HFFc6 (cell line): ENCODE measurements around the gene UBA1. TPM values are rescaled to one million over a fixed set of nuclear protein-coding genes. Genes with fewer than 3 reads are reported as not detected.
A peak's percentile ranks its signal among the peaks of the same experiment; 100 is the strongest.

ENCODE experiments used
- DNase-seq: peaks from one replicate; pipeline ENCODE4 v3.0.0-alpha.2; 2018
- H3K27ac Mint-ChIP-seq: 2 replicates; pipeline ENCODE4 v1.8.0; 2020; ENCODE audit warnings: mild to moderate bottlenecking, mixed read lengths
- H3K27me3 Mint-ChIP-seq: 2 replicates; pipeline ENCODE4 v1.8.0; 2021; ENCODE audit warnings: mild to moderate bottlenecking, moderate library complexity, mixed read lengths; ENCODE audit not compliant: insufficient read depth
- H3K36me3 Mint-ChIP-seq: 2 replicates; pipeline ENCODE4 v1.8.0; 2021; ENCODE audit warnings: low read depth, mixed read lengths
- H3K4me1 Mint-ChIP-seq: 2 replicates; pipeline ENCODE4 v1.8.0; 2020; ENCODE audit warnings: low read depth, mixed read lengths
- H3K4me3 Mint-ChIP-seq: 2 replicates; pipeline ENCODE4 v1.8.0; 2020; ENCODE audit warnings: mild to moderate bottlenecking, moderate library complexity, mixed read lengths
- H3K9me3 Mint-ChIP-seq: 2 replicates; pipeline ENCODE4 v1.8.0; 2020; ENCODE audit warnings: mild to moderate bottlenecking, mixed read lengths
- CTCF ChIP-seq: fragments of 200-600 bp; sonication (generic); IDR thresholded peaks from 2 replicates; pipeline ENCODE4 v1.5.0; 2021; ENCODE audit warnings: antibody characterized with exemption, mild to moderate bottlenecking
- total RNA-seq, 6 experiments: library from RNA; stranded (reverse); fragmentation: NEBNext Ultra II Directional; extraction: Animal tissue kit (Norgen Biotek cat#: 25700); gene quantifications; 2 replicates in 1 of 6; 3 replicates in 5 of 6; pipeline ENCODE4 v1.2.3, GENCODE V29; 2021

The UBA1 gene
- total RNA-seq, 6 experiments from 2014 or later = 268 to 291 (median 282) TPM

GRCh38 chrX:47230136-47230868, 36.7 kb downstream of the UBA1 start:
- Mint-ChIP-seq H3K4me3 (peak overlapping the region; percentile 20; the same call in 1 of the 2 replicates), H3K27me3 (peaks cover 6% of the 10 kb centered on the region; the same call in 1 of the 2 replicates), H3K4me1 (peaks cover 4% of the 10 kb centered on the region), H3K9me3 (no peaks in the 10 kb centered on the region; the same call in 1 of the 2 replicates), H3K36me3 (peaks cover 7% of the 10 kb centered on the region), H3K27ac (peak overlapping the region; percentile 61; the same call in 1 of the 2 replicates)
- no peak for DNase-seq
- TF ChIP-seq CTCF = no peak

- no peaks in the 10 kb centered on the region; the same call in 1 of the 2 replicates for H3K9me3 Mint-ChIP-seq
- DNase-seq = no peak
- H3K4me1 Mint-ChIP-seq = peaks cover 12% of the 10 kb centered on the region
- peak overlapping the region; percentile 54; the same call in 1 of the 2 replicates for H3K27ac Mint-ChIP-seq
- peaks cover 6% of the 10 kb centered on the region; the same call in 1 of the 2 replicates for H3K27me3 Mint-ChIP-seq
- H3K36me3 Mint-ChIP-seq = peaks cover 13% of the 10 kb centered on the region
- H3K4me3 Mint-ChIP-seq = no peak overlapping the region
- no peak for TF ChIP-seq CTCF
Measured at GRCh38 chrX:47231167-47231566, 37.5 kb downstream of the UBA1 start.

- H3K4me1 Mint-ChIP-seq = peaks cover 12% of the 10 kb centered on the region
- peak overlapping the region; percentile 90 for H3K4me3 Mint-ChIP-seq
- no peak for DNase-seq
- H3K9me3 Mint-ChIP-seq = no peaks in the 10 kb centered on the region; the same call in 1 of the 2 replicates
- TF ChIP-seq CTCF = no peak
- H3K27me3 Mint-ChIP-seq = peaks cover 6% of the 10 kb centered on the region; the same call in 1 of the 2 replicates
- peaks cover 13% of the 10 kb centered on the region for H3K36me3 Mint-ChIP-seq
- H3K27ac Mint-ChIP-seq = peak overlapping the region; percentile 98
Measured at GRCh38 chrX:47232197-47232802, 38.7 kb downstream of the UBA1 start.

GRCh38 chrX:47232803-47233332, 39.2 kb downstream of the UBA1 start, which contains the start of gene USP11:
TSS of gene USP11 (plus strand) at chrX:47233009. CDS start at chrX:47233044, 35 bp downstream.
- TF ChIP-seq CTCF = no peak
- H3K4me1 Mint-ChIP-seq = peaks cover 12% of the 10 kb centered on the region
- peak; percentile 15 for DNase-seq
- H3K36me3 Mint-ChIP-seq = peaks cover 13% of the 10 kb centered on the region
- peak within 1 kb of the TSS; percentile 98 for H3K27ac Mint-ChIP-seq
- H3K27me3 Mint-ChIP-seq = peaks cover 6% of the 10 kb centered on the region; the same call in 1 of the 2 replicates
- peak within 1 kb of the TSS; percentile 90 for H3K4me3 Mint-ChIP-seq
- no peaks in the 10 kb centered on the region; the same call in 1 of the 2 replicates for H3K9me3 Mint-ChIP-seq

- Mint-ChIP-seq H3K9me3 (no peaks in the 10 kb centered on the region; the same call in 1 of the 2 replicates), H3K36me3 (peaks cover 13% of the 10 kb centered on the region), H3K27ac (peak overlapping the region; percentile 98), H3K27me3 (peaks cover 6% of the 10 kb centered on the region; the same call in 1 of the 2 replicates), H3K4me1 (peaks cover 12% of the 10 kb centered on the region), H3K4me3 (peak overlapping the region; percentile 90)
- no peak for TF ChIP-seq CTCF
- peak; percentile 95 for DNase-seq
Measured at GRCh38 chrX:47233333-47234113, 39.9 kb downstream of the UBA1 start.
